HG03045 (cell line): ENCODE results near the gene SAFB2.

ENCODE experiments used
- ATAC-seq: cut with Tn5 transposase; IDR thresholded peaks from one replicate; pipeline ENCODE4 v1.9.1; 2021; ENCODE audit warnings: mild to moderate bottlenecking, moderate library complexity; ENCODE audit not compliant: unreplicated experiment

SAFB2 gene

DNA sequence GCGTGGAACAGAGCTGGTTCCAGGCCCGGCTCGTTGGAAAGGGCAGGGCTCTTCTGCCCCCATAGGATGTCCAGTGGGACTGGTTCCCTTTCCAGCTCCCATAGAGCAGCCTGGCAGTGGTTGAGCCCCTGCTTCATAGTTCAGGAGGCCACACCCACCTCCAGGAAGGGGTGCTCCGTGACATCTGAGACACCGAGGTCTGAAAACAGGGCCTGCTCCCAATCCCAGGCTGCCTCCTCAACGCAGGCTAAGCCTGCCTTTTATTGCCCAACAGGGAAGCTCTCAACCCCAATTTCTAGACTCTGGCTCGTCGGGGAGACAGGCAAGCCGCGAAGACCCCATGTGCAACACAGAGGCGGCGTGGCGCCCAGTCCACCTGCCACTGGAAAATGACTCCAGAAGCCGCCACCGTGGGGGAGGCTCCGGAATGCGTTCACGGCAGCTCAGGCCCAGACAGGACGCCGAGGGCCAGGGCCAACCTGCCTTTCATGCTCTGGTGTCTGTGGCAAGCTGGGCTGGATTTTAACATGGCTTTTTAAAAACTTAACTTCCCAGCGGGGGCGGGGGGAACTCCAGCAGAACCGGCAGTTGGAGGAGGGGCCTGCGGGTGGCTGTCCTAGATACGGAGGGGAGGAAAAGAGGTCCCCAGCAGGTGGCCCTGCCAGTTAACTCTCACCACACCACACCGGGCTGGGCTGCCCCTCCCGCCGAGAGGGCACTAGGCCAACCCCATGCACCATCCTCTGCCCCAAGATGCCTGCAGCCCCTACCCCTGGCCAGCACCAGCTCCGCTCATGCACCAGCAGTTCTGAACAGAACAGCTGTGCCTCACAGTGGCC, 36.9 kb downstream of the SAFB2 start:
- no peak for ATAC-seq

DNA sequence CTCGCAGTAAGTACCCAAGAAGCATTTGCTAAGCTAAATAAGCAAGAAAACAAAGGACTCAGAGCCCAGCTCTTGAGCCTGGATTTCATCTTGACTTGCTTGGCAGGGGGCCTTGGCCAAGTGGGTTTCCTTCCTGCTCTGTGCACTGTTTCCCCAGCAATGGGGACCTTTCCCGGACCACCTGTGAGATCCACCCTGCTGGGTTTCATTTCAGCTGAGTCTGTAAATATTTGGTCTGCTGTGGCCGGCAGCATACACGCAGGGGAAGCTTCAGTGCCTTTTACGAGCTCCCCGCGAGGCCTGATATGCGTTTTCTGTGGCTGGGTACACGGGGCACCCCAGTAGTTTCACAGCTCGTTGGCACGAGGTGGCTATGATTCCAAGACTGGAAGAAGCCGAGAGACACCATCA, 42.4 kb downstream of the SAFB2 start:
- no peak for ATAC-seq

GRCh38 chr19:5579697-5580096, 42.9 kb downstream of the SAFB2 start:
- ATAC-seq, result no peak

GRCh38 chr19:5579286-5579685, 43.3 kb downstream of the SAFB2 start:
- no peak for ATAC-seq

DNA sequence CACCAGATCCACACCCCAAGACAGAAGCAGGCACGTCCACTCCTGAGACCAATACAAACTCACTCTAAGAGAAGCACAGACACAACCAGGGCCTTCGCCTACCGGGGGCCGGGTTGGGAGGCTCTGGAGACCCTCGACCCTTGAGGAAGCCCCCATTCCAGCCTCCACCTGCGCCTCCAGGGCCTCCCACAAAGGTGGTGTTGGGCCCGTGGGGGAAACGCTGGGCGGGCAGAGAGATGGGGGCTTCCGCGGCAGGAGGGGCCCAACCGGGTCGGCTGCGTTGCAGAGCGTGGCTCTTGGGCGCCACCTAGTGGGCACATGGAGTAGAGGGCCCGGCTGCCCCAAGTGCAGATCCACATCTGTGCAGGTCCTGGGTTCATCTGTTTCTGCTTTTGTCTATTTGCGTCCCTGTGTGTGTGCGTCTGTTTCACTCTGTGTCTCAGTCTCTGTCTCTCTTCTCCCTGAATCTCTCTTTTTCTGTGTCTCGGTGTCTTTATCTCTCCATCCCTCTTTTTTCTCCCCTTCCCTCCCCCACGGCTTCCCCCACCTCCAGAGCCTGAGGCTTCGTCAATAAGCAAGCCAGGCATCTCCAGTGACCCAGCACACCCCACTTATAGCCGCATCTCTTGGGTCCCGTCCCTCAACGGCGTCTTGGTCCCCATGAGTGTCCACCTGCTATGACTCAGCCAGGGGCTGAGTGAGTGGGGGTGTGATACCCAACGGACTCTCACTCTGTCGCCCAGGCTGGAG, 44.3 kb downstream of the SAFB2 start:
- ATAC-seq, result no peak

GRCh38 chr19:5575590-5575989, 47.0 kb downstream of the SAFB2 start:
- no peak for ATAC-seq

DNA sequence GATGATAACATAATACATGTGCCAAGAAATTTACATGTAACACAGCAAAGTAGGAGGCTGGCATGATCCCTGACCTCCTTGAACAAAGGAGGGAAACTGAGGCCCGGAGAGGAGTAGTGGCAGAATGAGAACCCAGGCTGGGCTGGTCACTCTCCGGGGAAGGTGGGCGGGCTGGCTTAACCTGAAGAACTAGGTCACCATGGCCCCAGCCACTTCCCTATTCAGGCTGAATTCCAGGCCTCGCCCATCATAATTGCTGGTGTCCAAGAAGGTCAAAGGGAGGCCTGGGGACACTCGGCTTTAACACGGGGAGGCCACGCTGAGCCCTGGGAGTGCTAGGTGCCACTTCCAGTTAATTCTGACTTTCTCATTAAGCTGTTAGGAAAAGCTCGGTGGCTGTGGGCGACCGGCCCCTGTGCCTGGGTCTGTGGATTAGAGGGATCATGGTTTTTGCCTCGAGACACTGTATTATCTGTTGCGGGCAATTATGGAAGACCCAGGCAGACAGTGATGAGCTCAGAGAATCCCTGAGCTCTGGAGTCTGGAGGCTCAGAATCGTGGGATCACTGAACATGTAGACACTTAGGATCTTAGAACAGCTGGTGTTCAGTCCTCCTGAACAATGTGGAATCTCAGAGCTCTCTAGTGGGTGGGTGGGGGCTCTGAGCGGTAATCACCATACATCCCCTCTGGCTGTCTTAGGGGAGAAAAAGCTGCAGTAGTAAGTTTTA, 49.9 kb downstream of the SAFB2 start:
- no peak for ATAC-seq

- ATAC-seq, result no peak
Observed at GRCh38 chr19:5571777-5572176, 50.8 kb downstream of the SAFB2 start.

DNA sequence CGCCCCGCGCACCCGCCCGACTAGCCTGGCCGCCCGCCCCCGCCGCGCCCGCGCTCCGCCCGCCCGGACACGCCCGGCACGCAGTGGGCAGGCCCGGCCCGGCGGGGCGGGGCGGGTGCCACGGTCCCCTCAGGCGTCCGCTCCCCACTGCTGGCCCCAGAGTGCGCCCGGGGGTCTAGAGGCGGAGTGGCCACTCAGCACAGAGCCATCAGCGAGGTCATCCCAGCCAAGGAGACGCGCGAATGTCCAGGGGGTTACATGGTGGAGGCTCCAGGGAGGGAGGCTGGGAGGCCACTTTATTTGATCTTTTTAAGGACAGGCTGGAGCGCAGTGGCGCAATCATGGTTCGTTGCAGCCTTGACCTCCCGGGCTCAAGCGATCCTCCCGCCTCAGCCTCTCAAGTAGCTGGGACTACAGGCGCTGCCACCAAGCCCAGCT, 54.6 kb downstream of the SAFB2 start:
- no peak for ATAC-seq

- ATAC-seq, result no peak
Observed at GRCh38 chr19:5567360-5567969, 55.1 kb downstream of the SAFB2 start, which contains the start of gene TINCR. Gene TINCR (minus strand): TSS chr19:5567953.

- no peak for ATAC-seq
Observed at GRCh38 chr19:5564930-5565329, 57.6 kb downstream of the SAFB2 start.

DNA sequence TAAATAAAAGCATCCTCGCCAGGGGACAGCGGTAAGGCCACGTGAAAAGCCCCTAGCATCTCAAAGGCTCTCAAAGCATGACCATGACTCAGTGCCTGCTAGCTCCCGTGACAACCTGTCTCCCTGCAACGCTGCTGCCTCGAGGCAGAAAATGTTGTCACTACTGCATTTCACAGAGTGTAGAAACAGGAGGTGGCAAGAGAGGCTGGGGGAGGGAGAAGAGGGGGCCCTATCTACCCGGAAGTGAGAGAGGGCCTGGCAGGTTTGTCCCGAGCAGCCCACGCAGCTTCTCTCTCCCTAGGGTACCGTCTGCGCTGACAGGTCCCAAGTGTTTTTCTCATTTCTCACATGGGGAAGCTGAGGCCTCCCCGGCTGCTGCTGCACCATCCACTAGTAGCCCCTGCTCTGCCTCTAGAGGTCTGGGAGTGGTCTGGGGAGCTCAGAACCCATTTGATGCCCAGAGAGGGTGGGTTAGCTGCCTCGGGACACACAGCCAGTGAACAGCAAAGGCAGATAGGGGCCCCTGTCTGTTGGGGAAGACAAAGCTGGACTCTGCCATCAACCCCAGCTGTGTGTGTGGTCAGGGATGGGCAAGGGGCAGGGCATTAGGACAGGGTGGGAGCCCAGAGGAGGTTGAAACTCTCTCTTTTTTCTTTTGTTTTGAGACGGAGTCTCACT, 58.5 kb downstream of the SAFB2 start:
- no peak for ATAC-seq

DNA sequence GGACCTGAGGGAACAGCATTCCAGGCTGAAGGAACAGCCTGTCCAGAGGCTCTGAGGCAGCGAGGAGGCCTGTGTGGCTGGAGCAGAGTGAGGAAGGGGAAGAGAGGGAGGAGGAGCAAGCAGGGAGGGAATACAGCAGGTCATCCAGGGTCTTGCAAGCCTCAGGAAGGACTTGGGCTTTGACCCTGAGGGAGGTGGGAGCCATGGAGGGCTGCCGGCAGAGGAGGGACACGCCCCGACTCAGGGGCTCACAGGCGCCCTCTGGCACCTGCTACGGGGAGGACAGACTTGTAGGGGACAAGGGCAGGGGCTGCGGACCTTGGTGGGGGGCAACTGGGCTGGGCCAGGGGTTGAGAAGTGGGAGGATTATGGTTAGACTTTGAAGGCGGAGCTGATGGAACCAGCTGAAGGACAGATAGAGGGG, 59.6 kb downstream of the SAFB2 start:
- ATAC-seq, result no peak

GRCh38 chr19:5562280-5562679, 60.3 kb downstream of the SAFB2 start:
- no peak for ATAC-seq

DNA sequence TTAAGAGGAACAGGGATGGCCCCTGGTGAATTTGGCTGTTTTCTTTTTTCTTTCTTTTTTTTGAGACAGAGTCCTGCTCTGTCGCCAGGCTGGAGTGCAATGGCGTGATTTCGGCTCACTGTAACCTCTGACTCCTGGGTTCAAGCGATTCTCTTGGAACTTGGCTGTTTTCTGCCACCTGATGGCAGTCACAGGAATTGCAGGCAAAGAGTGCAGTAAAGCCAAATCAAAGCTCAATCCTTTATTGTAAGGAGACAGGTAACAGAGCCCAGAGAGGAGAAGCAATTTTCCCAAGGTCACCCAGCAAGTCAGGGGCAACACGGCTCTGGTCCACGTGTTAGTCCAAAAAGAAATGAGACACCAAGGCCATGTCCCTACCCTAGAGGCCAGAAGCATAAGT, 61.0 kb downstream of the SAFB2 start:
- ATAC-seq, result no peak

GRCh38 chr19:5560156-5560555, 62.4 kb downstream of the SAFB2 start:
- no peak for ATAC-seq

- ATAC-seq, result no peak
Observed at GRCh38 chr19:5559804-5560133, 62.8 kb downstream of the SAFB2 start.

- ATAC-seq, result no peak
Observed at GRCh38 chr19:5558101-5558621, 64.4 kb downstream of the SAFB2 start.

GRCh38 chr19:5557691-5558090, 64.9 kb downstream of the SAFB2 start:
- ATAC-seq, result no peak

GRCh38 chr19:5554828-5555227, 67.7 kb downstream of the SAFB2 start:
- no peak for ATAC-seq
